D721Med (cell line): Measurements from ENCODE around the gene MCUB.
A peak's percentile ranks its signal among the peaks of the same experiment; 100 is the strongest.
"Not testable (repeated sequence)": the region's sequence is repeated elsewhere in the genome, so short reads cannot be mapped to it uniquely, and the experiment has no call there.

Source experiments
- DNase-seq: peaks from one replicate; pipeline ENCODE4 v3.0.0; 2011; ENCODE audit warnings: low spot score; ENCODE audit not compliant: insufficient read length
- FAIRE-seq: peaks from 2 replicates; lab custom pipeline; 2011; peaks lifted over from hg19 to GRCh38; lab: Jason Lieb, UNC
- TF ChIP-seq, protein P1 (sequence below): IDR thresholded peaks from 2 replicates; pipeline ENCODE4 v1.5.1; 2012; ENCODE audit warnings: mild to moderate bottlenecking, control low read depth; ENCODE audit not compliant: insufficient read depth; ENCODE audit errors: missing control alignments

Gene MCUB, protein sequence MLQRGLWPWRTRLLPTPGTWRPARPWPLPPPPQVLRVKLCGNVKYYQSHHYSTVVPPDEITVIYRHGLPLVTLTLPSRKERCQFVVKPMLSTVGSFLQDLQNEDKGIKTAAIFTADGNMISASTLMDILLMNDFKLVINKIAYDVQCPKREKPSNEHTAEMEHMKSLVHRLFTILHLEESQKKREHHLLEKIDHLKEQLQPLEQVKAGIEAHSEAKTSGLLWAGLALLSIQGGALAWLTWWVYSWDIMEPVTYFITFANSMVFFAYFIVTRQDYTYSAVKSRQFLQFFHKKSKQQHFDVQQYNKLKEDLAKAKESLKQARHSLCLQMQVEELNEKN

DNA sequence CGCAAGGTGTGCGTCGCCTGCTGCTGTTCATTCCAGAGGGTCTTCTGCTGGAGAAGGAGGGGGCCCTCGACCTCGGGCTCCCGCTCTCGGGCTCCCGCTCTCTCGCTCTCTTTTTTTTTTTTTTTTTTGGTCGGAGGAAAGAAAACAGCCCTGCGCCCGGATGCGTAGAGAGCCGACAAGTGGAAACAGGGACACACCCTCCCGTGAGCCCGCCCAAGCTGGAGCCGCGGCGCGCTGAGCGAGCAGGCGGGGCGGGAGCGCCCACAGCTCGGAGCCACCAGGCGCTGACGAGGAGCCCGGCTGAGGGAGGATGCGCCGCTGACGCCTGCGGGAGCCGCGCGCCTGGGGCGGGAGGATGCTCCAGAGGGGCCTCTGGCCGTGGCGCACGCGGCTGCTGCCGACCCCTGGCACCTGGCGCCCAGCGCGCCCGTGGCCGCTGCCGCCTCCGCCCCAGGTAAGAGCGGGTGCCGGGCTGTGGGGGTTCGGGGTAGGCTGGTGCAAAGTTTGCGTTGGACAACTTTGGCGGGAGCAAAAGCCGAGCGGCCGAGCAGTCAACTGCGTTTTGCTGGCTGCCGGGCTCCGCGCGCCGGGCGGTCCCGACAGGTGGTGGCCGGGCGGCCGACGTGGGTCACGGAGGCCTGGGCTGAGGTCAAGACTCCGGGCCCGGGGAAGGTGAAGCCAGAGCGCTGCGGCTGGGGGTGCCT lies at the start of gene MCUB:
TSS of gene MCUB (plus strand) at position 264 of the 704 bp plus-strand sequence. CDS start at position 356, 92 bp downstream.
- FAIRE-seq (no peak), DNase-seq (peak; percentile 68)
- TF ChIP-seq, protein P1, sequence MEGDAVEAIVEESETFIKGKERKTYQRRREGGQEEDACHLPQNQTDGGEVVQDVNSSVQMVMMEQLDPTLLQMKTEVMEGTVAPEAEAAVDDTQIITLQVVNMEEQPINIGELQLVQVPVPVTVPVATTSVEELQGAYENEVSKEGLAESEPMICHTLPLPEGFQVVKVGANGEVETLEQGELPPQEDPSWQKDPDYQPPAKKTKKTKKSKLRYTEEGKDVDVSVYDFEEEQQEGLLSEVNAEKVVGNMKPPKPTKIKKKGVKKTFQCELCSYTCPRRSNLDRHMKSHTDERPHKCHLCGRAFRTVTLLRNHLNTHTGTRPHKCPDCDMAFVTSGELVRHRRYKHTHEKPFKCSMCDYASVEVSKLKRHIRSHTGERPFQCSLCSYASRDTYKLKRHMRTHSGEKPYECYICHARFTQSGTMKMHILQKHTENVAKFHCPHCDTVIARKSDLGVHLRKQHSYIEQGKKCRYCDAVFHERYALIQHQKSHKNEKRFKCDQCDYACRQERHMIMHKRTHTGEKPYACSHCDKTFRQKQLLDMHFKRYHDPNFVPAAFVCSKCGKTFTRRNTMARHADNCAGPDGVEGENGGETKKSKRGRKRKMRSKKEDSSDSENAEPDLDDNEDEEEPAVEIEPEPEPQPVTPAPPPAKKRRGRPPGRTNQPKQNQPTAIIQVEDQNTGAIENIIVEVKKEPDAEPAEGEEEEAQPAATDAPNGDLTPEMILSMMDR = no peak

DNA sequence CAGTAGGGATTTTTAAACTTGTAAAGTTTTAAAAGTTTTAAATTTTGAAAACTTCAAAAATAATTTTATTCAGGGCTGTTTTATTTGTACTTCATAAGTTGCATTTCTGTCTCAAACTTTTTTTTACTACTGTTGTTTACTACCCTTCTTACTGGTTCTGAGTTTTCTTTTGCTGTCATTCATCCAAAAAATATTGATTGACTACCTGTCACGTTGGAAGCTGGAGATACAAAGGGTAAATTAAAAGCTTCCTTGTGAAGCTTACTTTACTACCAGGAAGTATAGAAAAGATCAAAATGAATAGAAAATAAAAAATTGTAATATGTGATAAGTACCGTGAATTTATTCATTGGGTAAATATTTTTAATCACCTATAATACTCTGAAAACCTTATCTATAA lies 49.4 kb upstream of the MCUB start:
- DNase-seq (no peak), FAIRE-seq (no peak)
- TF ChIP-seq, protein P1 = no peak

DNA sequence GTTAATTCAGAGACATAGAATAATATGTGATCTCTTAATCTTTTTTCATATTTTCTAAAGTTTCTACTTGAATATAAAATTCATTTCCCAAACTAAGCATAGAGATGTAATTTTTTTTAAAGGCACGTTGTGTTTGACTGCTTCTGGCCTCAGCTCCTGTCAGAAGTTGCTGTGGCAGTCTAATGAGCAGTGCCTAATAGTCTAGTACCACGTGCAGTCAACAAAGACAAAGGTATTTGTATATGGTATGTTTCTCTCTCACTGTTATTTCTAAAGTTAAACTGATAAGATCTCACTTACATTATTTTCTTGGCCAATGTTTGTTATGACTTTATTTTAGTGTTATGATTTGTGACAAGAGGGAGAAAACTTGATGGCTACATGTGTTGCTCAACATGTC lies 48.6 kb upstream of the MCUB start:
- FAIRE-seq = no peak
- no peak for DNase-seq
- TF ChIP-seq, protein P1 = no peak

DNA sequence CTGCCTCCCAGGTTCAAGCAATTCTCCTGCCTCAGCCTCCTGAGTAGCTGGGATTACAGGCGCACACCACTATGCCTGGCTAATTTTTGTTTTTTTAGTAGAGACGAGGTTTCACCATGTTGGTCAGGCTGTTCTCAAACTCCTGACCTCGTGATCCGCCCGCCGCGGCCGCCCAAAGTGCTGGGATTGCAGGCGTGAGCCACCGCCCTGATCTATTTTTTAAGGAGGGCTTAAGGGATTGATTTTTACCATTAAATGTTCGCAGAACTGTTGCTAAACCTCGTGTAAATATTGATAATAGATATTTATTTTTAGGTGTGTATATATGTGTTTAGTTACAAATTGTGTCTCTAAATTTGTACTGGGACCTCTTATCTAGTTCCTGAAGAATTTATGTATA lies 46.7 kb upstream of the MCUB start:
- not testable (repeated sequence) for DNase-seq, FAIRE-seq

DNA sequence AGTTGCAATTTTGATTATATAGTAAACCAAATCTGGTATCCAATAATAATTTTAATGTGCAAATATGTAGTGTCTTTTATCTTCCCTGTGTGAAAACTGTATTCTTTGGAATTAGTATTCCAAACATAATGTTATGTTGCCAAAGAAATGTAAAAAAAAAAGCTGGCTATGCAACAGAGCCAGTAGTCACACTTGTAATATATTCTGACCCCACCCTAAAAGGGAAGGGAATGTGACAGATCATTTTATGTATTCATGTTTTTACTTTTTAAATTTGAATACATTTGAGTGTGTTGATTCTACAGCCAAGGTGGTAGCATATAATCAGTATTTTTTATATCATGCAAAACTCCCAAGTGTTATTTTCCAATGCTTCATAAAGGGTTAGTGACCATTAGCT lies 27.9 kb upstream of the MCUB start:
- TF ChIP-seq, protein P1 = no peak
- no peak for FAIRE-seq
- no peak for DNase-seq

DNA sequence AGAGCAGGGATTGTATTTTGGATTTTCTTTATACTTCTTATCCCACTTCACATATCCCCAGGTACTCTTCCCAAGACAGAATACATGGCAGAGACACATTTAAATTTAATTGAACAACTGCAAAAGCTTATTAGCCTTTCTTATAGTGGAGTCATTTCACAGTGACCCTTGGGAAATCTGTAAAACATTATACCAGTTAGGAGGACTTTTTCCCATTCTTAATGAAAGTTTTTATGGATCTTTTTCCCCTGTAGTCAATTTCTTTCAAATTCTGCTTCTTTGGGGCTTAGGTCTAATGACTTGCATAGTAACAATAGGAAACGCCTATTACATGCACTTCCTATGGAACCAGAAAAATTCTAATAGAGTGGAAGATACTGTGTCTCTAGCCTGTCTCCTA lies 14.6 kb upstream of the MCUB start:
- FAIRE-seq (no peak), DNase-seq (no peak)
- TF ChIP-seq, protein P1 = no peak

DNA sequence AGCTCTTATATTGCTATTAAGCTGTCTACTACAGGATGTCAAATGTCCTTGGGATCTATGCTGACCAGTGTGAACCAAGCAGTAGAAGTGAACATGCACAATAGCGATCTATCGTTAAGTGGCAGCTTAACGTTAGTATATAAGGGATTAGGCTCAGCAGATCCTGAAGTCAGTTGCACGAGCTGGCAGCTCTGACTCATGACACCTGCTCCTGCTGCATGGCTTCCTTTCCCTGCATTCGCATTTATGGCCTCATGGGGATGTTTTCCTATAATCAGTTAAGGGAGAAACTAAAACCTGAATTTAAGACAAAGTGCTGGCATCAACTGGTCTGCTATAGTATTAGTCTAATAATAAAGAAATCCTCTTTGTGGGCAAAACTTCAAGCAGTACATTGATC lies 12.7 kb upstream of the MCUB start:
- TF ChIP-seq, protein P1 = no peak
- no peak for DNase-seq
- FAIRE-seq = peak; percentile 29
